ENCODE measurements around the gene KCNIP2. TPM values are rescaled to one million over a fixed set of nuclear protein-coding genes. Genes with fewer than 3 reads are reported as not detected.

KCNIP2 gene
- total RNA-seq, 4 donors from 2014 or later: 1.3 to 20.3 (median 4.8) TPM

GRCh38 chr10:101785801-101786200 lies 57.8 kb downstream of the KCNIP2 start:
- 79% methylated on average over 2 of the region's 2 CpGs for WGBS
- Histone ChIP-seq H3K27me3 (no peaks in the 10 kb centered on the region), H3K27ac (no peak overlapping the region), H3K4me3 (no peak overlapping the region), H3K4me1 (peaks cover 36% of the 10 kb centered on the region), H3K36me3 (peaks cover 56% of the 10 kb centered on the region), H3K9me3 (no peaks in the 10 kb centered on the region)
- DNase-seq (ENCODE audit: low spot score in 2 of 2): no peak
- TF ChIP-seq POLR2A (IDR thresholded peaks at IDR 0.05) (no peak), POLR2AphosphoS5 (IDR thresholded peaks at IDR 0.05) (no peak), CTCF (IDR thresholded peaks at IDR 0.05) (no peak)

GRCh38 chr10:101784558-101784957 lies 59.0 kb downstream of the KCNIP2 start:
- peaks cover 49% of the 10 kb centered on the region for H3K4me1 ChIP-seq
- H3K27ac ChIP-seq: no peak overlapping the region
- no peak overlapping the region for H3K4me3 ChIP-seq
- TF ChIP-seq POLR2AphosphoS5 (IDR thresholded peaks at IDR 0.05) (no peak), CTCF (IDR thresholded peaks at IDR 0.05) (no peak), EP300 (IDR thresholded peaks at IDR 0.05) (no peak), POLR2A (IDR thresholded peaks at IDR 0.05) (no peak)
- H3K36me3 ChIP-seq: peaks cover 43% of the 10 kb centered on the region
- 89% methylated on average over 2 of the region's 2 CpGs for WGBS
- H3K27me3 ChIP-seq: peaks cover 5% of the 10 kb centered on the region
- no peak for DNase-seq (ENCODE audit: low spot score in 2 of 2)
- H3K9me3 ChIP-seq: no peaks in the 10 kb centered on the region

- Histone ChIP-seq H3K4me1 (peaks cover 57% of the 10 kb centered on the region), H3K4me3 (peak overlapping the region; percentile 76), H3K9me3 (no peaks in the 10 kb centered on the region), H3K27ac (no peak overlapping the region), H3K36me3 (peaks cover 35% of the 10 kb centered on the region), H3K27me3 (peaks cover 13% of the 10 kb centered on the region)
- WGBS: 48% methylated on average over 10 of the region's 10 CpGs
- TF ChIP-seq POLR2AphosphoS5 (IDR thresholded peaks at IDR 0.05): no peak
- no peak for TF ChIP-seq POLR2A (IDR thresholded peaks at IDR 0.05)
- TF ChIP-seq EP300 (IDR thresholded peaks at IDR 0.05): no peak
- no peak for TF ChIP-seq CTCF (IDR thresholded peaks at IDR 0.05)
- DNase-seq (ENCODE audit: low spot score in 2 of 2): no peak
Observed at GRCh38 chr10:101783736-101784118, 59.9 kb downstream of the KCNIP2 start.

- H3K4me3 ChIP-seq: peak within 1 kb of the TSS; percentile 76
- H3K27me3 ChIP-seq: peaks cover 19% of the 10 kb centered on the region
- peak; percentile 89 to 94 for DNase-seq (ENCODE audit: low spot score in 2 of 2)
- TF ChIP-seq POLR2A (IDR thresholded peaks at IDR 0.05) (no peak), CTCF (IDR thresholded peaks at IDR 0.05) (no peak), EP300 (IDR thresholded peaks at IDR 0.05) (no peak), POLR2AphosphoS5 (IDR thresholded peaks at IDR 0.05) (no peak)
- H3K27ac ChIP-seq: no peak within 1 kb of the TSS
- WGBS: 1% methylated on average over 38 of the region's 57 CpGs
- H3K9me3 ChIP-seq: no peaks in the 10 kb centered on the region
- peaks cover 29% of the 10 kb centered on the region for H3K36me3 ChIP-seq
- peaks cover 62% of the 10 kb centered on the region for H3K4me1 ChIP-seq
Observed at GRCh38 chr10:101782811-101783735, 60.5 kb downstream of the KCNIP2 start, which contains the start of gene NPM3. Gene NPM3, minus strand, starts transcription at chr10:101783446. Its CDS starts 56 bp downstream, at chr10:101783390.
